GM11168 (cell line): Measurements from ENCODE around the gene STAT6.

Source experiments
- in situ Hi-C: fragments of 300-500 bp; cut with MboI; formaldehyde crosslinking; loops from one replicate; pipeline ENCODE4 v1.12.0; 2022; ENCODE audit warnings: low sequenced_read_pairs; ENCODE audit not compliant: unreplicated experiment

Gene STAT6

GRCh38 chr12:57111031-57111734 lies at the start of gene STAT6:
Gene STAT6, minus strand, starts transcription at chr12:57111362. Its CDS starts 3,084 bp downstream, at chr12:57108278.
- in situ Hi-C loops: loop anchor here (5.0 kb wide), 2 partner anchors 39 to 99 kb away; no protein-coding TSS in a partner anchor

DNA sequence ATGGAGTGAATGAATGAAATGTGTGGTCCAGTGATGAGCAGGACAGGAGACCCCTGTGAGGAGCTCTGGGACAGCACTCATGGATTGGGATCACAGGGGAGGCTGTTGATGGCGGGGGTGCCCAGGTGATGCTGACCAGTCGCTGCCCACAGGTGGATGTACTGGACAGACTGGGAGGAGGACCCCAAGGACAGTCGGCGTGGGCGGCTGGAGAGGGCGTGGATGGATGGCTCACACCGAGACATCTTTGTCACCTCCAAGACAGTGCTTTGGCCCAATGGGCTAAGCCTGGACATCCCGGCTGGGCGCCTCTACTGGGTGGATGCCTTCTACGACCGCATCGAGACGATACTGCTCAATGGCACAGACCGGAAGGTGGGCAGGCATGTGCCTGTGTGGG lies 49.6 kb upstream of the STAT6 start:
- in situ Hi-C loops: no loop called here

GRCh38 chr12:57160040-57160439 lies 48.9 kb upstream of the STAT6 start:
- in situ Hi-C loops: no loop called here

DNA sequence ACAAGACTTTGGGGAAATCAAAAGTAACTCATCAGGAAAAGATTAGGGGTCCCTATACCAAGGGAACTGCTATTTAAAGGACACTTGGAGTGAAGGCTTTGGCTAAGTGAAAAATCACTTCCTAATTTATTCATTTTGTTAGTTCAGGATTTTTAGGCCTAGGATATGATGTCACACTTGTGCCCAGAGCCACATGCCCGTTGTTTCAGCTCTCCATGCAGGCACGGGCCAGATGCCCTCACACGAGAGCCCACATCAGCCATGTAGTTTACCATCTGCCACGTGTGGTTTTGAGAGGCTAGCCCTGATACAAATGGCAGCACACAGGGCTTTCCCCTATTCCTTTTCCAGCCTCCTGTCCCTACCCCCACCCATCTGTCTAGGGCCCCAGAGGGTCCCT lies 48.1 kb upstream of the STAT6 start:
- in situ Hi-C loops: no loop called here

- in situ Hi-C loops: no loop called here
Measured at GRCh38 chr12:57158665-57159064, 47.5 kb upstream of the STAT6 start.

DNA sequence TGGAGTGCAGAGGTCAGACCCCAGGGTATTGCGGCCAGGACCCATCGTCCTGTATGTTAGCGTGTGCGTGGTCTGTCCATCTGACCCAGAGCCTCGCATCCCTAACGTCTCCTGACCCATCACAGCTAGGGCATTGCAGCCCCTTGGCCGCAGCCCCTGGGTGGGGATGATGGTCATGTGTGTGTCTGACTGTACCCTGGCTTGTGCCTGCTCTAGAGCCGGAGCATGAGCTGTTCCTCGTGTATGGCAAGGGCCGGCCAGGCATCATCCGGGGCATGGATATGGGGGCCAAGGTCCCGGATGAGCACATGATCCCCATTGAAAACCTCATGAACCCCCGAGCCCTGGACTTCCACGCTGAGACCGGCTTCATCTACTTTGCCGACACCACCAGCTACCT lies 47.0 kb upstream of the STAT6 start:
- in situ Hi-C loops: no loop called here

DNA sequence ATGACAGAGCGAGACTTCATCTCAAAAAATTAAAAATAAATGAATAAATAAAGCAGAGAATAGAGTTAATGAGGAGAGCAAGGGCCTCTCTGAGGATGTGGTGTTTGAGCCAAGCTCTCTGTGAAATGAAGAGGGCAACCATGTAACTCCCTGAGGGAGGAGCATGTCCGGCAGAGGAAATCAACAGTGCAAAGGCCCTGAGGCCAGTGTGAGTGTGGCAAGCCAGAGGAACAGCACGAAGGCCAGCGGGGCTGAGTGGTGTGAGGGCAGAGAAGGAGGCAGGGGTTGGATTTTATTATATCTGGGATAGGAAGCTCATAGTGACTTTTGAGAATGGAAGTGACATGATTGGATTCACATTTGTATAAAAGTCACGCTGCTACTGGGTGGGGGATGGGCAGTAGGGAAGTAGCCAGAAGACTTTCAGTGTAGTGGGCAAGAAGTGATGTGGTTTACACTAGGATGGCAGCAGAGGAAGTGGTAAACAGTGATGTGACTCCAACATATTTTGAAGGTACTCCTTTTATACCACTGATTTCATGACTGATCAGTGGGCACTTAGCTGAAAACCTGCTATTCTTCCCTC lies 46.5 kb upstream of the STAT6 start:
- in situ Hi-C loops: no loop called here

GRCh38 chr12:57156701-57157403 lies 45.7 kb upstream of the STAT6 start:
- in situ Hi-C loops: no loop called here

- in situ Hi-C loops: no loop called here
Measured at GRCh38 chr12:57154804-57155434, 43.8 kb upstream of the STAT6 start.

- in situ Hi-C loops: no loop called here
Measured at GRCh38 chr12:57154076-57154475, 42.9 kb upstream of the STAT6 start.

GRCh38 chr12:57153415-57153997 lies 42.3 kb upstream of the STAT6 start:
- in situ Hi-C loops: no loop called here

DNA sequence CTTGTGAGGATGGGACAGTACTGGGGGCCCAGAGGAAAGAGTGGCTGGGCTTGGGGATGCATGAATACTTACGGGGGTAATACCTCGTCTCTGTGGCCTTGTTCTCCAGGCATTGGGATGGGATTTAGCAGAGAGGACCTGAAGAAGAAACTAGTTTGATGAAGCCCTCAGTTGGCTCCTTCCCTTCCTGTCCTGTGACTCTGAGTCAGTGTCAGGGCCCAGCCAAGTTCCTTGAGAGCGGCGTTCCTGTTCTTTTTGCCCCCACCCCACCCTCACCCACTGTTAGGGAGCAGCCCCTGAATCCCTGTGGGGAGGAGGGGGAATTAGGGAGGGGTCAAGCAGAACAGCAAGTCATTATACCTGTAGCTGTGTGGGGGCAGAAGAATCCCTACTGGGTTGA lies 41.5 kb upstream of the STAT6 start:
- in situ Hi-C loops: no loop called here

DNA sequence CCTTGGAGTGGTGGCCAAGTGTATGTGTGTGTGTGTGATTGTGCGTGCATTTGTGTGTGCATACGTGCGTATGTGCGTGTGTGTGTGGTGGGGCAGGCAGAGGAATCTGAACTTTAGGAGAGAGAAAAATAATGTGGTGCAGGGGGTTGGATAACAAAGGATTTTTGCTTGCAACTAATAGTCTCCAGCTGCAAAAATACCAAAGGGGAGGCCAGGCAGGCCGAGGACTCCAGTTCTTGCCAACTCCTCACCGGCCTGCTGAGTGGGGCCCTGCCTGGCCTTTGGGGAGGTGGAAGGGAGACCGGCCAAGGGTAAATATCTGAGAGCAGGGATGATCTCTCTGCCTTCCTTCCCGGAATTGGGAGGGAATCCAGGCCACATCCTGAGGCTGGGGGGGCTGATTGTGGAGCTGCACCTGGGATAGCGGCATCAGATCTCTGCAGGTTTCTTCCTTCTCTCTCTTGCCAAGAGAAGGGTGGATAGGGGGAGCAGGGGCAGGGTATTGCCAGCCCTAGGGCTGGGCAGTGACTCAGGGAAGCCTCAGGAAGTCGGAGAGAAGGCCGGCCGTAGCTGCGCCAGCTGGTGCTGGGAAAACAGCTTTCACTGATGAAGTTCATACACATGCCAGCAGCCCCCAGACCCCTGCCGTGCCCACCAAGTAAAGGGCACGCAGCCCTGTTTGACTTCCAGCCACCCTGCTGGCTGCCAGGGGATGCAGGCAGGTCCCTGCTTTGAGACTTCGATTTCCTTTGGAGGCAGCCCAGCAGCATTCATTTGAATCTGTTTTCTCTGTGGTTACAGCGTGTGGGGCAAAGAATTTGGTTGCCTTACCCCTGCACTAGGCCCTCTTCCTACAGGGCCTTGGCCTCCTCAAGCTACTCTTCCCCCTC lies 40.8 kb upstream of the STAT6 start:
- in situ Hi-C loops: no loop called here

GRCh38 chr12:57150400-57151000 lies 39.3 kb upstream of the STAT6 start:
- in situ Hi-C loops: no loop called here

- in situ Hi-C loops: no loop called here
Measured at GRCh38 chr12:57149245-57149900, 38.2 kb upstream of the STAT6 start.

DNA sequence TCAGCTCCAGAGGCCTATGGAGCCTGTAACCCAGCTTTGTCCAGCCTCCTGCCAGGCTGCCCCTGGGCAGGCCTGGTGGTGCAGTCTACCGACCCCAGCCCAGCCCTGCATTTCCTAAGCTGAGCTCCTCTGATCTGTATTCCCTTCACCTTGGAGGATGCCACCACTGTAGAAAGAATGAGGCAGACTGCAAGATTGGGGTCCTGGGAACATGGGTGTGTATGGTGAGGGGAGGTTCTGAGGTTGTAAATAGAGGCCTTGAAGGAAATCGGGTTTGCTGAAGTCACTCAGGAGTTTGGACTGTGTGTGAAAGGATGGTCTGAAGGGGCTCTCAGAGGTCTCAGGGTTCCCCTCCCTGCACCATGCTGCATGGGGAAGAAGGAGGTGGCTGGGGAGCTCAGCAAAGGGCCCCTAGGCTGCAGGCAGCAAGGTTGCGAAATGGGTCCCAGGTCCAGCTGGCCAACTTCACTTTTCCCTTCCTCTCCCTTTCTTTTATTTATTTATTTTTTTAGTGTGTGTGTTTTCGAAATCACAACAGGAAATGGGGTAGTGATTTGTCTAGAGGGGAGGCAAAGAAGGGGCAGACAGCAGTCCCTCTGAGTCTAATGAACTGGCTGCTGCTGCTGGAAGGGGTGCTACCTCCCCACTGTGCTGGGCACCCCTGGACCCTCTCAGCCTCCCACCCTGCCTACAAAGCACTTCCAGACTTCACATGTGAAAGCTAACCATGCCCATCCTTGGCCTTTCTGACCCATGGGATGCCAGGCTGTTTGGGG lies 37.5 kb upstream of the STAT6 start:
- in situ Hi-C loops: no loop called here

DNA sequence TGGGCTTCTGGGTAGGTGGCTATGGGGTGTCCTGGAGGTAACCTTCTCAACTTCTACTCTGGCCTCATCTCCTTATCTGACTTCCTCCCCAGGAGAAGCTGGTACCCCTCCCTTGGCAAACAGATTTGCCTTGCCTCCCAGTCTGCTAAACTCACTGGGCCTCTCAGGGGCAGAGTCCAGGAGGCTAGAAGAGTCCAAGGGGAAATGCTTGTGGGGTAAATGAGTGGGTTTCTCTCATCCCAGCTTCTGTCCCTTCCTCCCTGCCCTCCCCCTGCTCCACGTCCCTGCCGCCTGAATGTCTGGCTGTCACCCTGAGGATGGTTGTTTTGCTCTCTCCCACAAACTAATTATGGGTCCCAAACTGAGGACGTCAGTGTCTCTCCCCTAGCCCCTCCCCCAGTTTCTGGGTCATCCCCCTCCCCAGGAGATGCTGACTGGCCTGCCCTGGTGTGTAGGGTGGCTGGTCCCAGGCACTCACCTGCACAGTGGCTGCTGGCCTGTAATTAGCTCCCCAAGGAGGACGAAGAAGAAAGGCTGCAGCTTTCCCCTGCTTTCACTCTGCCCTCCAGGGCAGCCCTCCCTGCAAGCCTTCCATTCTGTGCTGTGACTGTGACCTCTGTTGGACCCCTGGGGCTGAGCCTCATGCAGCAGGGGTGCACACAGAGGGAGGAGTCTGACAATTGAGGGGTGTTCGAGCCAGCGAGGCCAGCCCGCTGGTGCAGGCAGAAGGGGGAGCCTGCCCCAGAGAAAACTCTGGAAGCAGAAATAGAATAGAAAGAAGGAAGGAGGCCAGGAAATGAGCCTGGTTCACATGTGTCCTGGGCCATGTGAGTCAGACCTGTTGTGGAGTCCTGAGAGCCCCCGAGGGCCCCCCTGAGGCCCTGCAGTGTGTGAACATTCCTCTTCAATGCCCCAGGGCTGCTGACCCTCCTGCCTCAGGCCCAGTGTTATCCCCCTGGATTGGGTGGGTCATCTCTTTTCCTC lies 36.1 kb upstream of the STAT6 start, which contains the start of gene LRP1-AS:
LRP1-AS (minus strand) TSS at position 659 of the 984 bp plus-strand sequence.
- in situ Hi-C loops: no loop called here
